ENCODE data around the gene CTNNBL1. TPM values are rescaled to one million over a fixed set of nuclear protein-coding genes. Genes with fewer than 3 reads are reported as not detected.

The CTNNBL1 gene
- total and polyA plus RNA-seq, 2 donors (not counting 1 experiment from before 2014, with no cell fraction given) = 31.3 to 39.0 TPM

DNA sequence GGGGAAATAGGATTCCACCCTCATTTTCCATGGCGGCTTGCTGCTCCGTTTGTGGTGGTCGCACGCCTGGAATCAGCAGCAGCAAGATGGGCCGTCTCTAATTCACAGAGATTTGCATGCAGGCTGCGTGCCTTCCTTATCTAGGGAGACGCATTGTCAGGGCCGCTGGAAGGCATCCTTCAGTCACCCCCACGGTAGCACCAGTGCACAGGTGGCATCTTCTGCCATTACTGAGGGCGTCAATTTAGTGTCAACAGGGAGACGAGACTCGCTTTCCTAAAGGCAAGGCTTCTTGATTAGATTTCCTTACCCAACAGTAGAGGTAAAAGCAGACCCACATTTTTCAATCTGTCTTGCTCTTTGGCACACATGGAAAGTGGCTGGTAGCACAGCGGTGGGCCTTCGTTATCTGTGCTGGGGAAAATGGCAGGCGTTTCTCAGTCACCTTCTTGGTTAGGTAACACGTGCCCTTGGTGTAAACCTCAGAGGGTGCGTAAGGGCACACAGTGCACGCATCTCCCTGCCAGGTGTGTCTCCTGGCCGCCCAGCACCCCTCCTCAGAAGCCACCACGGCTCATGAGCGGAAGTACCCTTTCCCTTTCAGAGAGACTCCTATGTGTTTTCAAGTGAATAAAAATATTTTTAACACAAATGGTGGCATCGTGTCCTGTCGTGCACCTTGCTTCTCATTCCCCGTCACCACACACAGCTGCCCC, 181.8 kb downstream of the CTNNBL1 start:
- no peak overlapping the region for H3K4me3 ChIP-seq (replicated peaks in 1 of 4; ENCODE audit: control extremely low read depth in 1 of 4, insufficient read depth in 1 of 4, low read depth in 3 of 4, low read length in 4 of 4)
- TF ChIP-seq EZH2 (IDR thresholded peaks at IDR 0.05; ENCODE audit: low read length, missing control alignments) = no peak
- TF ChIP-seq, protein P1, sequence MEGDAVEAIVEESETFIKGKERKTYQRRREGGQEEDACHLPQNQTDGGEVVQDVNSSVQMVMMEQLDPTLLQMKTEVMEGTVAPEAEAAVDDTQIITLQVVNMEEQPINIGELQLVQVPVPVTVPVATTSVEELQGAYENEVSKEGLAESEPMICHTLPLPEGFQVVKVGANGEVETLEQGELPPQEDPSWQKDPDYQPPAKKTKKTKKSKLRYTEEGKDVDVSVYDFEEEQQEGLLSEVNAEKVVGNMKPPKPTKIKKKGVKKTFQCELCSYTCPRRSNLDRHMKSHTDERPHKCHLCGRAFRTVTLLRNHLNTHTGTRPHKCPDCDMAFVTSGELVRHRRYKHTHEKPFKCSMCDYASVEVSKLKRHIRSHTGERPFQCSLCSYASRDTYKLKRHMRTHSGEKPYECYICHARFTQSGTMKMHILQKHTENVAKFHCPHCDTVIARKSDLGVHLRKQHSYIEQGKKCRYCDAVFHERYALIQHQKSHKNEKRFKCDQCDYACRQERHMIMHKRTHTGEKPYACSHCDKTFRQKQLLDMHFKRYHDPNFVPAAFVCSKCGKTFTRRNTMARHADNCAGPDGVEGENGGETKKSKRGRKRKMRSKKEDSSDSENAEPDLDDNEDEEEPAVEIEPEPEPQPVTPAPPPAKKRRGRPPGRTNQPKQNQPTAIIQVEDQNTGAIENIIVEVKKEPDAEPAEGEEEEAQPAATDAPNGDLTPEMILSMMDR (conservative IDR thresholded peaks at IDR 0.05 in 1 of 2, IDR thresholded peaks at IDR 0.05 in 1 of 2; ENCODE audit: low read depth in 1 of 2, low read length in 2 of 2) = no peak
- no peak overlapping the region for H3K27ac ChIP-seq (ENCODE audit: insufficient read depth, low read length)
- no peaks in the 10 kb centered on the region for H4K20me1 ChIP-seq (ENCODE audit: control insufficient read depth, extremely low read depth, insufficient read depth, low read length)
- no peaks in the 10 kb centered on the region for H3K27me3 ChIP-seq (ENCODE audit: control insufficient read depth, insufficient read depth, low read length)
- no peaks in the 10 kb centered on the region for H3K4me1 ChIP-seq (ENCODE audit: control insufficient read depth, extremely low read depth, insufficient read depth, low read length)
- H3K36me3 ChIP-seq (ENCODE audit: control insufficient read depth, insufficient read depth, low read length) = no peaks in the 10 kb centered on the region
- no peak overlapping the region for H3K4me2 ChIP-seq (ENCODE audit: extremely low read depth, insufficient read depth, low read length)
- no peaks in the 10 kb centered on the region for H3K79me2 ChIP-seq (ENCODE audit: control insufficient read depth, insufficient read depth, low read length)
- no peak overlapping the region for H2AFZ ChIP-seq (ENCODE audit: low read length)
- no peak for DNase-seq (ENCODE audit: low read depth in 2 of 2)
- H3K9me3 ChIP-seq (ENCODE audit: control insufficient read depth, insufficient read depth, low read depth, low read length) = no peaks in the 10 kb centered on the region
- no peak overlapping the region for H3K9ac ChIP-seq (ENCODE audit: insufficient read depth, low read length)

DNA sequence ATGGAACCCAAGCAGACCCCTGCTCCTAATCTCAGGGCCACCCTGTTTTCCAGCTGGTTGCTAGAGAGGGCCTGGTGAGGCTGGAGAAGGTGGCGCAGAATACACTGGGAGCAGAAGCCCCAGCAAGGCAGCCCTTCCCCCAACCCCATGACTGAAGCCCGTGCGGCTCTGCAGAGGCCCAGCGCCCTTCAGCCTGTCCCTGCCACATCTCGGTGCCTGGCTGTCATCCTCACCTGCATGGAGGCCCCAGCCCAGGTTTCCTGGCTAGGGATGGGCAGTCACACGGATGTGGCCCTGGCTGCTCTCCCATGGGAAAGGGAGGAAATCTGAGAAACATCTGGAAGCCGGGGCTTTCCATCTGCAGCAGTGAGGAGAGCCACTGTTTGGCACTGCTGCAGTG, 183.0 kb downstream of the CTNNBL1 start:
- no peak overlapping the region for H2AFZ ChIP-seq (ENCODE audit: low read length)
- H3K4me2 ChIP-seq (ENCODE audit: extremely low read depth, insufficient read depth, low read length) = no peak overlapping the region
- no peaks in the 10 kb centered on the region for H3K4me1 ChIP-seq (ENCODE audit: control insufficient read depth, extremely low read depth, insufficient read depth, low read length)
- H3K36me3 ChIP-seq (ENCODE audit: control insufficient read depth, insufficient read depth, low read length) = no peaks in the 10 kb centered on the region
- no peak for TF ChIP-seq EZH2 (IDR thresholded peaks at IDR 0.05; ENCODE audit: low read length, missing control alignments)
- TF ChIP-seq, protein P1 (conservative IDR thresholded peaks at IDR 0.05 in 1 of 2, IDR thresholded peaks at IDR 0.05 in 1 of 2; ENCODE audit: low read depth in 1 of 2, low read length in 2 of 2) = no peak
- H3K79me2 ChIP-seq (ENCODE audit: control insufficient read depth, insufficient read depth, low read length) = no peaks in the 10 kb centered on the region
- H4K20me1 ChIP-seq (ENCODE audit: control insufficient read depth, extremely low read depth, insufficient read depth, low read length) = no peaks in the 10 kb centered on the region
- H3K4me3 ChIP-seq (replicated peaks in 1 of 4; ENCODE audit: control extremely low read depth in 1 of 4, insufficient read depth in 1 of 4, low read depth in 3 of 4, low read length in 4 of 4) = no peak overlapping the region
- peaks cover 6% of the 10 kb centered on the region for H3K27me3 ChIP-seq (ENCODE audit: control insufficient read depth, insufficient read depth, low read length)
- no peak overlapping the region for H3K9ac ChIP-seq (ENCODE audit: insufficient read depth, low read length)
- no peaks in the 10 kb centered on the region for H3K9me3 ChIP-seq (ENCODE audit: control insufficient read depth, insufficient read depth, low read depth, low read length)
- DNase-seq (ENCODE audit: low read depth in 2 of 2) = no peak
- no peak overlapping the region for H3K27ac ChIP-seq (ENCODE audit: insufficient read depth, low read length)

DNA sequence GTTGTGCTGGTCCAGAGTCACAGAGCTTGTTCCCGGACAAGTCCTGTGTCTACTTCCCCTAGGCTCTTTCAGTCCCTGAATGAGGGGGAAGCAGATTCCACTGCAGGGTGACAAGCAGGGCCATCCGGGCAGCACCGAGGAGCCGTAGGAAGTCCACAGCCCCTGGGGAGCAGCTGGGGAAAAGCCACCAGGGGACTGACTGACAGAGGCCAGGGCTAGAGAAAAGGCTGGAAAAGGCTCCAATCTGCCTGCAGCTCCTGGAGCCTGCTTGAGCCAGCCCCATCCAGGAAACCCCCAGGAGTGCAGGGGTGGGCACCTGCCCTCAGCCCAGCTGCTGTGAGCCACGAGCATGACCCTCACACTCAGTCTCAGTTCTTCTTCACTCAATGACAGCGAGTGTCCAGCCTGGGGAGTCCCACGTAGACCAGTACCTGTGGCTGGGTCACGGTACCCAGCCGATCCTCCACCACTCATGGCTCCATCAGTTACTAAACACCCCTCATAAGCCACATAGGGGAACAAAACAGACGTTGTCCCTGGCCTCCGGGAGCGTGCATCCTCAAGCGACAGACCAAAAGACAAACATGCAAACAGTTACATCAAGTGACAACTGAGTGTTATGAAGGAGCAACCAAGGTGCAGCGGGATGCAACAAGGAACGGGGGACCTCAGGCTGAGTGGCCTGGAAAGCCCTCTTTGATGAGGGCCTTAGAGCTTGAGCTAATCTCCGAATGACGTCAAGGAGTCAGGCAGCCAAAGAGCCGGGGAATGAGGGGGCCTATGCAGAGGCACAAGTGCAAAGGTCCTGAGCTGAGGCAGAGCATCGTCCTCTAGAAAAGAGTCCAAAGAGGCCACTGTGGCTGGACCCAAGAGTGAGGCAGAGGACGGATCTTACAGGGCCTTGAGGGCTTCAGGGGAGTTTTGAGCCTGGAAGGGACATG, 184.3 kb downstream of the CTNNBL1 start:
- no peak overlapping the region for H3K4me3 ChIP-seq (replicated peaks in 1 of 4; ENCODE audit: control extremely low read depth in 1 of 4, insufficient read depth in 1 of 4, low read depth in 3 of 4, low read length in 4 of 4)
- no peaks in the 10 kb centered on the region for H3K4me1 ChIP-seq (ENCODE audit: control insufficient read depth, extremely low read depth, insufficient read depth, low read length)
- H4K20me1 ChIP-seq (ENCODE audit: control insufficient read depth, extremely low read depth, insufficient read depth, low read length) = no peaks in the 10 kb centered on the region
- no peak overlapping the region for H3K9ac ChIP-seq (ENCODE audit: insufficient read depth, low read length)
- H3K4me2 ChIP-seq (ENCODE audit: extremely low read depth, insufficient read depth, low read length) = no peak overlapping the region
- no peaks in the 10 kb centered on the region for H3K9me3 ChIP-seq (ENCODE audit: control insufficient read depth, insufficient read depth, low read depth, low read length)
- H3K27me3 ChIP-seq (ENCODE audit: control insufficient read depth, insufficient read depth, low read length) = peaks cover 6% of the 10 kb centered on the region
- H2AFZ ChIP-seq (ENCODE audit: low read length) = no peak overlapping the region
- no peaks in the 10 kb centered on the region for H3K79me2 ChIP-seq (ENCODE audit: control insufficient read depth, insufficient read depth, low read length)
- DNase-seq (ENCODE audit: low read depth in 2 of 2) = no peak
- no peaks in the 10 kb centered on the region for H3K36me3 ChIP-seq (ENCODE audit: control insufficient read depth, insufficient read depth, low read length)
- H3K27ac ChIP-seq (ENCODE audit: insufficient read depth, low read length) = no peak overlapping the region
- TF ChIP-seq EZH2 (IDR thresholded peaks at IDR 0.05; ENCODE audit: low read length, missing control alignments) = no peak
- TF ChIP-seq, protein P1 (conservative IDR thresholded peaks at IDR 0.05 in 1 of 2, IDR thresholded peaks at IDR 0.05 in 1 of 2; ENCODE audit: low read depth in 1 of 2, low read length in 2 of 2) = no peak
